Measurements from ENCODE around the gene PAPPA.

DNA sequence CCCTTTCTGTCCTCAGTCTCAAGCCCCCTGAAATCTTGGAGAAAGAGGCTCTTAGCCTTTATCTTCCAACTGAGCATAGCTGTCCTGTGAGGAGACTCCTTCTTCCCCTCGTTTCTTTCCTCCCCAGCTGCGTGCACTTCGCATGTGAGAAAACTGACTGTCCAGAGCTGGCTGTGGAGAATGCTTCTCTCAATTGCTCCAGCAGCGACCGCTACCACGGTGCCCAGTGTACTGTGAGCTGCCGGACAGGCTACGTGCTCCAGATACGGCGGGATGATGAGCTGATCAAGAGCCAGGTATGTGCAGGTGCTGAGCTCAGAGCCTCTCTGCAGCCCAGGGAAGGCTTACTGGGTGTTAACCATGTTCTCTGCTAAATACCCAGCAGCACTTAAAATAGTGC lies 190.8 kb downstream of the PAPPA start:
- TF ChIP-seq, protein P1, sequence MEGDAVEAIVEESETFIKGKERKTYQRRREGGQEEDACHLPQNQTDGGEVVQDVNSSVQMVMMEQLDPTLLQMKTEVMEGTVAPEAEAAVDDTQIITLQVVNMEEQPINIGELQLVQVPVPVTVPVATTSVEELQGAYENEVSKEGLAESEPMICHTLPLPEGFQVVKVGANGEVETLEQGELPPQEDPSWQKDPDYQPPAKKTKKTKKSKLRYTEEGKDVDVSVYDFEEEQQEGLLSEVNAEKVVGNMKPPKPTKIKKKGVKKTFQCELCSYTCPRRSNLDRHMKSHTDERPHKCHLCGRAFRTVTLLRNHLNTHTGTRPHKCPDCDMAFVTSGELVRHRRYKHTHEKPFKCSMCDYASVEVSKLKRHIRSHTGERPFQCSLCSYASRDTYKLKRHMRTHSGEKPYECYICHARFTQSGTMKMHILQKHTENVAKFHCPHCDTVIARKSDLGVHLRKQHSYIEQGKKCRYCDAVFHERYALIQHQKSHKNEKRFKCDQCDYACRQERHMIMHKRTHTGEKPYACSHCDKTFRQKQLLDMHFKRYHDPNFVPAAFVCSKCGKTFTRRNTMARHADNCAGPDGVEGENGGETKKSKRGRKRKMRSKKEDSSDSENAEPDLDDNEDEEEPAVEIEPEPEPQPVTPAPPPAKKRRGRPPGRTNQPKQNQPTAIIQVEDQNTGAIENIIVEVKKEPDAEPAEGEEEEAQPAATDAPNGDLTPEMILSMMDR (IDR thresholded peaks at IDR 0.05) = no peak
- TF ChIP-seq POLR2A (IDR thresholded peaks at IDR 0.05) = no peak

Measured in adrenal gland (tissue), 5 donors.